ENCODE data around the gene LRIG3.
"Not testable (repeated sequence)": the region's sequence is repeated elsewhere in the genome, so short reads cannot be mapped to it uniquely, and the experiment has no call there.

The LRIG3 gene

DNA sequence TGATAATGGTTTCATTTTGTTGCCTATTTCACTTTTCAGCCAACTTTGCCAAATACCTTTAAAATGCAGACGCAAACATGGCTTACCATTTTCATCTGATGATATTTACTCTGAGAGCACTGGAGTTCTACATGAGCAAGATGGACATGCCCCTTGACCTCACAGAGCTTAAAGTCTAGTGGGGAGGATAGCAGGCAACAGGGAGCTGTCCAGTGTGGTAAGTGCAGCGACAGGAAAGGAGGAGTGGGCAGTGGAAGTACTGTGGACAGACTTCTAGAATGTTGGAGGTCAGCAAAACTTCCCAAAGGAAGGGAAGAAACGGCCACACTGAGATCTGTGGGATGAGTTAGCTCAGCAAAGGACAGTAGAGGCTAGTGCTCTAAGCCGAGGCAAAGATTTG, 25.3 kb downstream of the LRIG3 start:
- DNase-seq = no peak

DNA sequence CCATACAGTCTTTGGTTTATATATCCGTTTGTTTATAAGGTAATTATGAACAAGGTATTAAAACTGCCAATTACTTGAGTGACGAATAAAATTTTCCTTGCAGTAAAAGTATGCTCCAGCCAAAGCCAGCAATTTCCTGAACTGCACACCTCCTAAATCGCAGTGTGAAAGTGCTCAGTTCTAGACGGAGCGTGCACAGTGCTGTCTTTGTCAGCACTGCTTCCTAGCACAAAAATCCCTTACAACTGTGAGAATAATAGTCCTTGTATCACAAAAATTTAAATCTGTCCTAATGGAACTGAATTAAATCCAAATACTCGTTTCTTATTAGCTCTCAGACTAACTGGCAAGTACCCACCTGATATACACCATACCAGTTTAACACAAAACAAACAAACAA, 26.3 kb downstream of the LRIG3 start:
- DNase-seq = no peak

DNA sequence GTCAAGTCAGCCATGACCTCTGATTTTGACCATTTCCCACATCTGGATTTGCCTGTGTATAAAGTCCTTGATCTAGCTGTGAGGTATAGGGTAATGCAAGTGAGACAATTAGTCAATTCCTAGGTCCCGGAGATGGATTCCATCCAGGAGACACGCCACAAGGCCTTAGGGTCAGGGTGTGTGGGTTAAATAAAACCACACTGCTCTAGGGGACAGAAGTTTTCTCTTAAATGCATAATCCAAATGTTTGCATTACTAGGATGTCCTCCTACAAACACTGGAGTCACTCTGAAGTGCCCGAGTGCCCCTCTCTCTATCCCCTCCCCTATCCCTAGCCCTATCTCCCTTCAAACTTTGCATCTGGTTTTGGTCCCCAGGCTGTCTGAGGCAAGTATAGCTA, 26.8 kb downstream of the LRIG3 start:
- no peak for DNase-seq

DNA sequence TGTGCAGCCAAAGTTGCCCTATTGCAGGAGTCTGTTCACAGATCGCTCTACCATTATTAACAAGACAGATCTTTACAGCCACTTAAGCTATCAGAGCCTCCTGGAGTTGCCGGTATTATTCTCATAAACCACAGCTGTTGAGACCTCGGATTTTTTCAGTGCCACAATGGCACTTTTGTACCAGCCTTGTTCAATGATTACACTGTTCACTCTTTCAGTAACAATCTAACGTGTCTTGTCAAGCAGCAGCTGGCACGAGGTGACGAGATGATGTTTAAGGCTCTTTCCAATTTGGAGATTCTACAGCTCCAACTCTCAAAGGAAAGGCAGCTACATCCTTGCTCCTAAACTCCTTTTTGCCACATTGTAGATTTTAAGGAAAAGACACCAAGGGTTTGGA, 30.7 kb downstream of the LRIG3 start:
- DNase-seq = no peak

DNA sequence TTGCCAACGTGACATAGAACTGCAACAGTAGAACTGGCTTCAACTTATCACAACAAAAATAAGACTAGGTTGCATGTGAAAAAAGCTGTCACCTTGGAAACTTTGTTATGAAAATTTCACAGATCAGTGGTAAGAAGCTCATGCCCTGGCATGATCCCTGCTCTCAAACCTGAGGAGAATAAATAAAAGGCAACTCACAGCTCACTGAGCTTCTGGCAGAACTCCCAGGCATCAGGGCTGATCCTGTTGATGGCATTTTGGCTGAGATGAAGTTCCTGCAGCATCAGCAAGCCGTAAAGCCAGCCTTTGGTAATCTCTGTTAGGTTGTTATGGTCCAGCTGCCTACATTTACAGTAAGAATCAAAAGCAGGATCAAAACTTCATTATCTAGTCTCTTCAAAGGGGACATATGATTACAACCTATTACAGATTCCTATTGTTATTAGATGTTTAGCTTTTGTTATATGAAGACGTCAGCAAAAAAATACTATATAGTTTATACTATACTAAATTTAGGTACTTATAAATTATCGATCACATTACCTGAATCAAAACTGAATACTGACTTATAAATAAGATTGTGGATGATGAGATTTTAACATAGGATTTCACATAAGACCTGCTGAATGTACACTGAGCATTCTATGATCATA, 32.0 kb downstream of the LRIG3 start:
- DNase-seq = no peak

DNA sequence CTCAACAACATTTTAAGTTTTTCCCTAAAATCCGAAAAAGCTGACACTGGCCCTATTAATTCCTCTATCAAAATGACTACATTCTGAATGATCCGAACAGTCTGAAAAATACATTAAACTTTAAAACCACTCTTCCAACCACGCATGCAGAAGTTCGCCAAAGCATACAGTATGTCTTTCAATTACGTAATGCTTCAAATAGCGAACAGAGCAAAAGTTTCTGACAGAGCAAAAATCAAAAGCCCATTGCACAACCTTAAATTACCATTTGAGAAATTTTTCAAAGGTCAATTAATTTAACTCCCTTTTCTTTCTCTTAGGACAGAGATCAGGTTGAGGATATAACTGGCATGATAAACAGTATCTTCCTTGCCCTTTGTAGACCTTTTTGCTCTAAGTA, 33.2 kb downstream of the LRIG3 start:
- DNase-seq = no peak

DNA sequence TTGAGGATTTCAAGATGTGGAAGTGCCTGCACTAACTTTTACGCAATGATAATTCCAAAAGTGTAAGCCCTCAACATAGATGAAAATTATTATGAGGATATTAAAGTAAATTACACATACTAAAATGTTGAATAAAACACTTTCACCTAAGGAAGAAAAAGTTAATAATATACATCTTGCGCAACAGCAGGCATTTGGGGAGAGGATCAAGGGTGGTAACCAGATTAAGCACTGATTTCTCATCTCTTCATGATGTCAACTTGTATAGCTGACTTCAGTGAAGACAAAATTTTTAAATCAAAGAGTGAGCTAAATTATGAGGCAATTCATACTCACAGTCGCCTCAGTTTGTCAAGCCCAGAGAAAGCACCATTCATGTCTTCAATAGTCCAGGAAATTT, 33.8 kb downstream of the LRIG3 start:
- DNase-seq = no peak

DNA sequence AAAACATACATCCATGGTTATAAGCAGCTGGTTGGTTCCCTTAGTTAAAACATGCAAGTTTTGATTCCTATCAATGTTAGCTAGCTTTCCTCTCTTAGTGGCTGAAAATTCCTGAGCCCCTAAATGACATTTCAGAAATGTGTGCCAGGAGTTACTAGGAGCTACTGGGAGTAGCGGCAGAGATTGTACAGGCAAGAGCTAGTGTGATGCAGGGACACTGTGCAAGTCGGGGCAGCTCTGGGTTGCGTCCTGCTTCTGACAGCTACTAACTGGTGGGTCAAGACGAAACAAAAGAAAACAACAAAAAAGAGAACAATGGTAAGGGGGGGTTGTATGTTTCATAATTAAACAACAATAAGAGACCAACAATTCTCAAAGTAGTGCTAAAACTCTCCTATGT, 35.4 kb downstream of the LRIG3 start:
- no peak for DNase-seq

DNA sequence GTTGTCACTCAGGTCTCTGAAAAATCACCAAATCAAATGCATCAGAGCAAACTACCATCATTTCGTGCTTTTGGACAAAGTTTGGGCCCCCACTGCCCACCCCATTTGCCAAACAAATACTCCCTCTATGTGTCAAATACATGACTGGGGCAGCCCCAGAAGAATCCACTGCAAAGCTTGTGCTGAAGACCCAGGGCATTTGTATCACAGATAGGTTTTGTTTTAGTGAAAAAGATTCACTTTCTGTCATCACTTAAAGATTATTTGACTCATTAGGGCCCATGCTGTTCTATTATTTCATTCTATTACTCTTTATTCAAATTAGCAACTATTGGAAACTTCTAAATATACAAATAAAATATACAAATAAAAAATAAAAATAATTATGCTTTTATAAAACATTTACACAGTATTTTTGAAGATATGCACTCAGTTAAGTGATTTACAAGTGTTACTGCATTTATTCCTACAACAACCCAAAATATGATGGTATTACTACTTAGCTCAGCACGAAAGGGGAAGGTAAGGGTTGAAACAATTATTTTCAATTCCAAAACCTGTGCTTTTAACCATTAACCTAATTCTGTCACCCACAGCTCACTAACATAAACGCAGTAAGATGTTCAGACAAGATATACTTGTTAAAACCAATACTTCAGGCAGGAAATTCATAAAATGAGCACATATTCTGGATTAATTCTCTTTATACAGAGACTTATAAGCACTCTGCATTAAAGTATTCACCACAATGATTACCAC, 36.5 kb downstream of the LRIG3 start:
- DNase-seq = no peak

DNA sequence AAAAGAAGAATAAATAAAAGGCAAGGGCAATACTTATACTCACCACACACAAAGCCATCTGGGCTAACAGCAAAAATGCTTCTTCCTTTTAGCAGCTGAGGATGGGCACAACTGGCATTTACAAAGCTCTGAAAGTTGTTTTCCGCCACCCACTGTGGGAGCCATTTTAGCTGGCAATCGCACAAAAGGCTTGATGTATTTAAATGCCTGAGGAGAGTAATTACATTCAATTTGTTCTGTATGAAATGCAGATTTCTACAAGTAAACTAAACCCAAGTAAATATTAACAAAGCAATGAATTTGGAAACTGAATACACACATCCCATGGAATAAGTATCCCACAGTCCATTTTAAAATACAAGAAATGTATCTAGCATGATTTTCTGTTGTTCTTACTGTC, 37.5 kb downstream of the LRIG3 start:
- DNase-seq = no peak

DNA sequence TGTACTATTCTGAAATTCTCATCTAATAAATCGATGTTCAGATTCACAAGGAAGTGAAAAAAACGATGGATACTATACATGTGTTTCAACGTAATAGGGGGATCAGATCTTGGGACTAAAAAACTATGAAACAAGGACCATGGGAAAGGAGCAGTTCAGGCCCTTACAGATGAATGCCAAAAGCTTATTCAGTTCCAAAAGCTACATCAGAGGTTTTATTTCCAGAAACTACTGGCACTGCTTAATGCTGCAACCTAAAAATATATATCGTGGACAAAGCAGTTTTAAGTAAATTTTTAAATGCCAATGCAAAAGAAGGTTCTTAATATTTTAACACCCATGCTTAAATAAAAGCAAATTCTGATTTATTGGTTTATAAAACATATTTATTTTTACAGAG, 38.5 kb downstream of the LRIG3 start:
- DNase-seq = no peak

DNA sequence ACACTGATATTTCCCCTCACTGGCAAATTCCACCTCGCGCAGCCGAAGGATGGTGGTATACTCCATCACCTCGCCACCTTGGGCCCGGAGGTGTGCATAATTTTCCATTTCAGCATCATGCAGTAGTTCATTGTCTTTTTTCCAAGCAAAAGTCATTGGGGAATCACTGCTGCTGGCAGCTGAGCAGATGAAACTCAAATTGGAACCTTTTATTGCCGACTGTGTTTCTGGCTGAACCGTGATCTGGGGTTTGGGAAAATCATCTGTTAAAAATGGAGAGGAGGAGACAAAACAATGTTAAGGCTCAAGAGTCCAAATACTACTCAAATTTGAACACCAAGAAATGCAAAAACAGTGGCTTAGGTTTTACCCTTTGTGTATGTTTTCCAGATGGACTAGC, 39.7 kb downstream of the LRIG3 start:
- no peak for DNase-seq

DNA sequence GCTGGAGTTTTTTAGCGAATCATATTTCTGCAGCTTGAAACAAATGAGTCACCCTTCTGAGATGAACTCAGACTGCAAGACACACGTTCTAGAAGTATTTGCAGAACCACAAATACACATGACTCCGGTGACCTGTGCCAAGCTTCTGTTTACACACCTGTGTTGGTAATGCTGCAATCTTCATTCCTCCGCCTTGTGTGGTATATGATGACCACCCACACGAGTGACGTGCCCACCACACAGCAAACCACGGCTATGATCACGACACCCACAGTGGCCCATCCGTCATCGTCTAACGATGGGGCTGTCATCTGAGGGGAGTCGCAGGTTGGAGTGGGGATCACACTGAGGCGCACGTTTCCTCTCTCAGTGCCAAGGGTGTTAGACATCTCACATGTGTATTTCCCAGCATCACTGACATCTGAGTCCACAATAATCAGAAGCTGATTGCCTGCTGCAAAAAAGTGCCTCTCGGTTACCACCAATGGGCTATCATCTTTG, 43.0 kb downstream of the LRIG3 start:
- DNase-seq = no peak

DNA sequence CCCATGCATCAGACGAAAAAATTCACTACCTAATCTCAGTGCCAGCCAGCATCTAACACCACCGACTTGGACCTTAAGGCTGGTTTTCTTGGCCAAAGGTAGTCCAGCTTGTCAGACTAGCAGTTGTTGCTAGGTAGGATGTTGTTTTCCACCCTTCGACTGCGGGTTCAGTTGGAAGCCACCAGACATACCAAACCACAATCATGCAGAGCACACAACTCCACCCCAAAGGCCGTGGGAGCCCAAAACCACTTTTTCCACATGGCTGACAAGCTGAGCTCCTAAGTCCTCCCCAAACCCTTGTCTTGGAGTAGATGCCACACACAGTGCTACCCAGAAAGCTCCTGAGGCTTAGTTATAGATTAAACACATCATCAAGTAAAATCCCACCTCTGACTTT, 46.8 kb downstream of the LRIG3 start:
- DNase-seq = no peak

DNA sequence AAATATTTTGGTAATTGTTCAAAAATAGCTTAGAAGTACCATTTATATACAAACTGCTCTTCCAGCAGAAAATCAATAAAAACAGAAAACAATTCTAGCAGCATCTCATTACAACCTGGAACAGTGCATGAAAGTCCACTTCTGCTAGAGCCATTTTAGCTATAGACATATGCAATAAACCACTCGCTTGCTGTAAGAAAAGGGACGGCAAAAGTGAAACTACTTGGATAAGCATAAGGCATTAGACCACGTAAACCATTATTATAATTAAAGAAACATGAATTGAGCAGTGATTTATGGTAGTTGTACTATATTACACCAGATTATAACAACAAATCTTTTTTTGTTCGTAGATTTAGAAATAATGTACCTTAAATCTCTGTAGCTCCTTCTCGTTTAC, 48.7 kb downstream of the LRIG3 start:
- DNase-seq = no peak

DNA sequence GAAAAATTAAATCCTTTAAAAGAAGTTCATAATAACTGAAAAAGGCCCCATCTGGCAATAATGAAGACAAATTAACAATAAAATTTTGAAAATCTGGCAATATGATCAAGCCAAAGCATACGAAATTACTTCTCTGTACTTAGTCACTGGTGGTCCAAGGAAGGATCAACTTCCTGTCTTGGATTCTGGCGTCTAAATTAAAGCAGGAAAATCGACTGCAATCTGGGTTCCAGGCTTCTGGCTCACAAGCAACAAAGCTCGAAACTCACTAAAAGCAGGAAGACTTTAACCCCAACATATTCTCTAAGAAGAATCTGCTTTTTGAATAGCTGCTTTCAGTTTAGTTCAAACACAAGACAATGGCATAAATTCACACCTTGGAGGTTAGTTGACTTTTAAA, 49.7 kb downstream of the LRIG3 start:
- no peak for DNase-seq

DNA sequence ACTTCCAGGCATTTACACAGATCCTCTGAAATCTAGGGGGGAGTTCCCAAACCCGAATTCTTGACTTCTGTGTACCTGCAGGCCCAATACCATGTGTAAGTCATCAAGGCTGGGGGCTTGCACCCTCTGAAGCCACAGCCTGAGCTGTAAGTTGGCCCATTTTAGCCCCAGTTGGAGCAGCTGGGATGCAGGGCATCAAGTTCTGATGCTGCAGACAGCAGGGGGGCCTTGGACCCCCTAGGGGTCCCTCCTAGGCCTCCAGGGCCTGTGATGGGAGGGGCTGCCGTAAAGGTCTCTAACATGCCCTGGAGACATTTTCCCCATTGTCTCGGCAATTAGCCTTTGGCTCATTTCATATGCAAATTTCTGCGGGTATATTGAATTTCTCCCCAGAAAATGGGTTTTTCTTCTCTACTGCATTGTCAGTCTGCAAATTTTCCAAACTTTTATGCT, 59.5 kb downstream of the LRIG3 start:
- no peak for DNase-seq

DNA sequence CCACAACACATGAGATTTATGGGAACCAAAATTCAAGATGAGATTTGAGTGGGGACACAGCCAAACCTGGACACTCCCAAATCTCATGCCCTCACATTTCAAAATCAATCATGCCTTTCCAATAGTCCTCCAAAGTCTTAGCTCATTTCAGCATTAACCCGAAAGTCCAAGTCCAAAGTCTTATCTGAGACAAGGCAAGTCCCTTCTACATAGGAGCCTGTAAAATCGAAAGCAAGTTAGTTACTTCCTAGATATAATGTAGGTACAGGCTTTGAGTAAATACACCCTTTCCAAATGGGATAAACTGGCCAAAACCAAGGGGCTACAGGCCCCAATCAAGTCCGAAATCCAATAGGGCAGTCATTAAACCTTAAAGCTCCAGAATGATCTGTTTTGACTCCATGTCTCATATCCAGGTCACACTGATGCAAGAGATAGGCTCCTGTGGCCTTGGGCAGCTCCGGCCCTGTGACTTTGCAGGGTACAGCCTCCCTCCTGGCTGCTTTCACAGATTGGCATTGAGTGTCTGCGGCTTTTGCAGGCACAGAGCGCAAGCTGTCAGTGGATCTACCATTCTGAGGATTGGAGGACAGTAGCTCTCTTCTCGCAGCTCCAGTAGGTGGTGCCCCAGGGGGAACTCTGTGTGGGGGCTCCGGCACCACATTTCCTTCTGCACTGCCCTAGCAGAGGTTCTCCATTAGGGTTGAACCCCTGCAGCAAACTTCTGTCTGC, 60.1 kb downstream of the LRIG3 start:
- DNase-seq = no peak

DNA sequence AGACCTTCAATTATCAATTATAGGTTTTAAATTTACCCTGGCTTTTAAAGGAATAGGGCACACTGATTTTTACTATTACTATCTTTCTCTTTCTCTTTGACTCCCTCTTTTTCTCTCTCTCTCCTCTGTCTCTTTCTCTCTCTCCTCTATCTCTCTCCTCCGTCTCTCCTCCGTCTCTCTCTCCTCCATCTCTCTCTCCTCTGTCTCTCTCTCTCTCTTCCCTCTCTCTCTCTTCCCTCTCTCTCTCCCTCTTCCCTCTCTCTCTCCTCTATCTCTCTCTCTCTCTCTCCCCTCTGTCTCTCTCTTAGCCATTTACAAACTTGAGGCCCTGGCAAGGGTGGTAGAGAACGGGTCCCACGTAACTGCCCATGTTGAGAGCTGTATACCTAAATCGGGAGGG, 62.3 kb downstream of the LRIG3 start:
- no peak for DNase-seq

DNA sequence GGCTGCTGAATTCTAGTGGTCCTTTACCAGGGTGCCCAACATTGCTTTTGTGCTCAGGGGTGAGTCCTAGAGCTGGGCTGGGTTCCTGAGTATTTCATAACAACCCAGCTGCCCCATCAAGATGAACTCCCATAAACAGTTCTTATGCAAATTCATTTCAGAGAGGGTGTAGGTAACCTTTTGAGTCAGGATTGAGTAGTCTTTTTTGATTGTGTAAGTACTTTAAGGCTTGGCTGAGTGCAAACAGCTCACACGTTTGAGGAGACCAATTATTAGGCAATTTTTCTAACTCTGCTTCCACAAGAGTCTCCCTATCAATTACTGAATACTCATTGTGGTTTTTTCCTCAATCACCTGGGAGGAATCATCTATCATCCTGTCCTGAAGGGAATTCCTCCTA, 63.1 kb downstream of the LRIG3 start:
- DNase-seq = not testable (repeated sequence)

DNA sequence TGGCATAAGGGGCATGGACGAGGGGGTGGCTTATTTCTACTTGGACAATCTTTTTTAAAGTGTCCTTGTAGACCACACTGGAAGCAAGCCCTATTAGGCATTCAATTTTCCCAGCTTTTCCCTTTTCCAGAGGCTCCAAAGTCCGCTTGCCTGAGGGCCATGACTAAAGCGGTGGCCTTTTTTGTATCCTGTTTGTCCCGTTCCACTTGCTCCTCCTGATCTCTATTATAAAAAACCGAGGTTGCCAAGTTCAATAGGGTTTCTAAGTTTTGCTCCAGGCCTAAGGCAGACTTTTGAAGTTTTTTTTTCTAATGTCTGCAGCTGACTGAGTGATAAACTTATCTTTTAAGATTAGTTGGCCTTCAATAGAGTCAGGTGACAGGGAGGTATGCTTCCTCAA, 64.7 kb downstream of the LRIG3 start:
- DNase-seq = not testable (repeated sequence)

DNA sequence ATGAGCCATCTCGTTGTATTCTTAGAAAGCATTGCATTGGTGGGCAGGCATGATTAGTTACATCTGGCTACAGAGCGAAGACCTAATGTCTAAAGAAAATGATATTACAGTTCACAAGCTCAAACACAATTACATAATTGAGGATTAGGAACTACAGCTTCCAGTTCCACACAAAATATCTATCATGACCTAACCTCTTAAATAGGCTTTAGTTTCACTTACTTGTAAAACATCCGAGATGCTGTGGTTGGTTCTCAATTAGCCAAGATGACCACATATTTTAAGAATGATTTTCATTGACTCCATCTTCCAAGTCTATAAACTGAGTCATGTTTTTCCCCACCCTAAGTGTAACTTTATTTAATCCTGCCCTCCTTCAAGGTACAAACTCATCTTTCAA, 69.5 kb downstream of the LRIG3 start:
- DNase-seq = no peak

DNA sequence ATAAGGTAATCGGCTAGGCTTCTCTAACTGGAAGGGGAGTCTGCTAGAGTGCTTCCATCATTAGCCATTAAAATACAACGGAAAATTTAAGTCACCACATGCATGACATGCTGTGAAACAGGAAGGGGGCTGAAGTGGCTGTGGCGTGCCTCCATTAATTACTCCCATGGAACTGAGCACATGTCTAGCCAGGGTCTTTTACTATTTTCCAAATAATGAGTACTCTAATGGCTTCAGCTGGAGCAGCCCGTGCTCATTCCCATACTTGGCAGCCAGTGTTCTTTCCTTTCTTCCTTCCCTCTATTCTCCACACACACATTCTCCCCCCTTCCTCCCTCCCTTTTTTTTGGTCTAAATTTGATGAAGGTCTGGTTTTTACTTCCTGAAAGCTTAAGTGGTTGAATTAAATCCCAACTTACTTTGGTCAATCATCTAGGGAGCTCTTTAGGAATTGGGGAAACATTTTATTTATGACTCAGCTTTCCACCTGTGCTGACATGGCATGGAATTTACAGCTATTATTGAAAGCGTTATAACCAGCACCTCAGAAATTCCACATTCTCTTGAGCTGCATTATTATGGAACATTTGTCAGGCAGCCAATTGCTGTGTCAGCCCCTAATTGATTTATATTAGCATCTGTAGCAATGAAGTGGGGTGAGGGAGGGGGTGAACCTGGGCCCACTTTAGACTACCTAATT, 72.3 kb downstream of the LRIG3 start:
- DNase-seq = no peak

All from SIG-M5 (cell line).